Osteoblast (primary cell): ENCODE results near the gene MED23. TPM values are rescaled to one million over a fixed set of nuclear protein-coding genes. Genes with fewer than 3 reads are reported as not detected.

Experiments used
- DNase-seq: peaks from one replicate; pipeline ENCODE4 v3.0.0; 2011; ENCODE audit warnings: low spot score, mixed read lengths; ENCODE audit not compliant: insufficient read length; ENCODE audit errors: missing footprints
- H2AFZ ChIP-seq: 2 replicates; pipeline ENCODE4 v1.6.0; 2011; ENCODE audit warnings: mild to moderate bottlenecking, low read length
- H3K27ac ChIP-seq: 2 replicates; pipeline ENCODE4 v1.5.1; 2011; ENCODE audit warnings: mild to moderate bottlenecking, low read depth, low read length, moderate library complexity
- H3K27me3 ChIP-seq: 2 replicates; pipeline ENCODE4 v1.6.0; 2012; ENCODE audit warnings: mild to moderate bottlenecking, control low read depth, inconsistent platforms, low read length, moderate library complexity; ENCODE audit not compliant: insufficient read depth
- H3K36me3 ChIP-seq: 2 replicates; pipeline ENCODE4 v1.5.1; 2011; ENCODE audit warnings: mild to moderate bottlenecking, low read length, control low read depth, moderate library complexity; ENCODE audit not compliant: insufficient read depth
- H3K4me1 ChIP-seq: 2 replicates; pipeline ENCODE4 v1.5.1; 2011; ENCODE audit warnings: mild to moderate bottlenecking, low read length, control low read depth, moderate library complexity; ENCODE audit not compliant: insufficient read depth
- H3K4me2 ChIP-seq: 2 replicates; pipeline ENCODE4 v1.6.0; 2011; ENCODE audit warnings: mild to moderate bottlenecking, low read length; ENCODE audit not compliant: insufficient read depth
- H3K4me3 ChIP-seq: fragments of 200-600 bp; sonication (generic); 3 replicates; pipeline ENCODE4 v1.5.1; 2012; ENCODE audit warnings: mild to moderate bottlenecking, low read length, inconsistent platforms; ENCODE audit not compliant: insufficient read depth
- H3K79me2 ChIP-seq: 2 replicates; pipeline ENCODE4 v1.6.0; 2012; ENCODE audit warnings: mild to moderate bottlenecking, low read length, control low read depth, inconsistent platforms; ENCODE audit not compliant: insufficient read depth
- H3K9me3 ChIP-seq: 2 replicates; pipeline ENCODE4 v1.5.1; 2011; ENCODE audit warnings: low read depth, low read length, control low read depth
- H4K20me1 ChIP-seq: 2 replicates; pipeline ENCODE4 v1.6.0; 2012; ENCODE audit warnings: mild to moderate bottlenecking, low read length, control low read depth; ENCODE audit not compliant: insufficient read depth
- CTCF ChIP-seq: IDR thresholded peaks from 2 replicates; pipeline ENCODE4 v1.5.1; 2011; ENCODE audit warnings: mild to moderate bottlenecking, low read depth, low read length, moderate library complexity; ENCODE audit errors: extremely low read depth
- total RNA-seq: library from RNA; depleted of rRNA; stranded (reverse); fragments of >200 nt; gene quantifications from 2 replicates; pipeline ENCODE4 v1.2.3, GENCODE V29; 2012

MED23 gene
- total RNA-seq, 1 donor: 34.0 TPM

DNA sequence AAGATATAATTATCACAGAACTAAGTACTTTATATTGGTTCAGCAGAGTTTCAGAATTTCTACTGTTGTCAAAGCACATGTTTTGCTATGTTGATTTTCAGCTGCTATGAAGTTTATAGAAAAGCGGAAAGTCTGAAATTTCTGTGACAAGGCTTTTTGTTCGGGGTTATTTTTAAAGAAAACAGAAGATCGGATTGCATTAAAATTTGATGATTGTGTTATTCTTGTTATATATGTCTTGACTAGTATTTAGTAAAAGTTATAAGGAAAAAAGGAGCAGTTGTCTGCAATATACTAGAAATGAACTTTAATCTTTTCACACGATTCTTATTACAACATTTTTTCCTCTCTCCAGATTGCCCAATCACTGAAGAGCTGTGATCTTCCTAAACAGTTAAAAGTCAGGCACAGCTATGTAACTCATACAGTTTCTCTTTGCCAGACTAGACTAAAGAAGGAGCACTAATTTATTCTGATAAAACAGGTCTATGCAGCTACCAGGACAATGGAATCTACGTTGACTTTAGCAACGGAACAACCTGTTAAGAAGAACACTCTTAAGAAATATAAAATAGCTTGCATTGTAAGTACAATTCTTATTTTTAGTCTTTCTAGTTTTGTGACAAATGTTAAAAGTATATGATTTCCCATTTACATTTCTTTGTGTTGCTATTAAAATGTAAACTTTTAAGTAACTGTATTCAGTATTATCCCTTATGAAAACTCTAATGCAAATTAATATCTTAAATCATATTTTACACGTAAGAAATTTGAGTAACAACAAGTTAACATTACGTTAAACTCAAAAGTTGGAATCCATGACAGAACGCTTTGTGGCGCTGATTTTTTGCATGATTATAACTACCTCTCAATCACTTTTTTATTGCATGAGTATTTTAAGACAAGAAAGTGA is 9.1 kb upstream of the MED23 start, which contains the start of gene ENPP3:
ENPP3 (plus strand) TSS at position 423 of the 913 bp plus-strand sequence; CDS start at position 506, 83 bp downstream.
- Histone ChIP-seq H4K20me1 (no peaks in the 10 kb centered on the region), H2AFZ (no peak within 1 kb of the TSS)
- DNase-seq: no peak

DNA sequence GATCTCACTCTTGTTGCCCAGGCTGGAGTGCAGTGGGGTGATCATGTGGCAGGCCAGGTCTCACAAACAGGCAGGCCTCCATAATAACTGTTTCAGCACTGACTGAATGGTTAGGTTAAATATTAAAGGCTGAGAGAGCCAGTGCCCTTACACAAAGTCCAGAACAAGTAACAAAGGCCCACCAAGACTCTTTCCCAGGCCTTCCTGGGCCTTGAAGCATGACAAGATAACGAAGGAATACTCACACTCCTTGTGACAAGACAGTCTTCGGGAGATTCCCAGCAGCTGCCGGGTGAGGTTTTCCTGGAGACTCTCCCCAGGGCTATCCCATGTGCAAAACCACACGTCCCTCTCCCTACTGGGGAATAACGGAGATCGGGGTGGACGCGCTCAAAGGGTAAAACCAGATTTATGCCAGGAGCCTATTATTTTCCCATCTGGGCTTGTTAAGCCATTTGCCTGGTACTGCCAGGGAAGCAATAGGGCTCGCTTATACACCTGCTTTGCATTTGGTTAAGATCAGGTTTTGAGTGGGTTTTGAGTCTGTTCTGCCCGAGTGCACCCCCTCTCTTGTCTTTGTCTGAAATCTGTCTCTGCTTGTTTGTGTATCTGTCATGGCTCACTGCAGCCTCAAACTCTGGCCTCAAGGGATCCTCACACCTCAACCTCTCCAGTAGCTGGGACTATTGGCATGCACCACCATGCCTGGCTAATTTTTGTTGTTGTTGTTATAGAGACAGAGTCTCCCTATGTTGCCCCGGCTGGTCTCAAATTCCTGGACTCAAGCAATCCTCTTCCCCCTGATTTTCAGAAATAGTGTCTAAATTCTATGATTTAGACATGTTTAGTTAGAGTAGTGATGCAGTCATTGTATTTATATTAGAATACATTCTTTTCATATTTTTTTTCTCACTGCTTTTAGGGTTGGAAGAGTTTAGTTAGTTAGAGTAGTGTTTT is 7.6 kb upstream of the MED23 start:
- Histone ChIP-seq H3K9me3 (no peaks in the 10 kb centered on the region), H3K27me3 (peaks cover 6% of the 10 kb centered on the region), H3K4me2 (no peak overlapping the region), H3K4me3 (no peak overlapping the region), H3K27ac (no peak overlapping the region), H3K36me3 (no peaks in the 10 kb centered on the region), H2AFZ (no peak overlapping the region), H4K20me1 (no peaks in the 10 kb centered on the region), H3K4me1 (no peaks in the 10 kb centered on the region), H3K79me2 (no peaks in the 10 kb centered on the region)
- DNase-seq: peak; percentile 17
- no peak for TF ChIP-seq CTCF

More for the DNA sequence above, 9.1 kb upstream of the MED23 start, which contains the start of gene ENPP3:
- Histone ChIP-seq H3K36me3 (no peaks in the 10 kb centered on the region), H3K4me3 (no peak within 1 kb of the TSS), H3K9me3 (no peaks in the 10 kb centered on the region), H3K4me1 (no peaks in the 10 kb centered on the region), H3K4me2 (peak within 1 kb of the TSS; percentile 15), H3K79me2 (no peaks in the 10 kb centered on the region), H3K27ac (no peak within 1 kb of the TSS), H3K27me3 (peaks cover 6% of the 10 kb centered on the region)
- TF ChIP-seq CTCF: no peak

GRCh38 chr6:131631625-131632289 is 3.7 kb upstream of the MED23 start:
- H3K79me2 ChIP-seq: peaks cover 13% of the 10 kb centered on the region
- no peak for TF ChIP-seq CTCF
- no peak overlapping the region for H3K27ac ChIP-seq
- H2AFZ ChIP-seq: no peak overlapping the region
- peaks cover 24% of the 10 kb centered on the region for H3K4me1 ChIP-seq
- H3K4me3 ChIP-seq: no peak overlapping the region
- no peak overlapping the region for H3K4me2 ChIP-seq
- H4K20me1 ChIP-seq: no peaks in the 10 kb centered on the region
- DNase-seq: no peak
- H3K36me3 ChIP-seq: peaks cover 1% of the 10 kb centered on the region
- peaks cover 6% of the 10 kb centered on the region for H3K27me3 ChIP-seq
- H3K9me3 ChIP-seq: no peaks in the 10 kb centered on the region
